HepG2 (cell line): ENCODE results near the gene TMEM255B.

Source experiments
- AFF4 ChIP-seq: sonication (generic); formaldehyde crosslinking; IDR thresholded peaks from 2 replicates; pipeline ENCODE4 v1.4.0; 2020; ENCODE audit warnings: missing genetic modification reagents
- CTCF ChIP-seq: sonication (generic); formaldehyde crosslinking; IDR thresholded peaks from 2 replicates; pipeline ENCODE4 v1.5.0; 2020; ENCODE audit warnings: mild to moderate bottlenecking, missing genetic modification reagents, moderate library complexity
- EP300 ChIP-seq, 3 experiments: sonication (generic) in 1 of 3; formaldehyde crosslinking in 1 of 3; IDR thresholded peaks; 2 replicates each; pipeline versions ENCODE4 v1.5.1 to v1.6.1; 2011 to 2020; ENCODE audit warnings: low read depth in 2 of 3, low read length in 2 of 3, borderline replicate concordance in 1 of 3, improper control_type of control experiment in 1 of 3, mild to moderate bottlenecking in 1 of 3, missing genetic modification reagents in 1 of 3, moderate library complexity in 1 of 3
- HNRNPLL ChIP-seq: fragments of 200-400 bp; formaldehyde crosslinking; IDR thresholded peaks from 2 replicates; pipeline ENCODE4 v1.6.1; 2017; ENCODE audit warnings: mild to moderate bottlenecking, low read depth, low read length; ENCODE audit not compliant: poor library complexity, severe bottlenecking
- NFIB ChIP-seq: sonication (generic); formaldehyde crosslinking; IDR thresholded peaks from 2 replicates; pipeline ENCODE4 v1.9.0; 2021; ENCODE audit warnings: missing genetic modification reagents, mild to moderate bottlenecking, borderline replicate concordance
- PBX3 ChIP-seq: sonication (generic); formaldehyde crosslinking; IDR thresholded peaks from 2 replicates; pipeline ENCODE4 v1.8.1; 2023; ENCODE audit warnings: missing genetic modification reagents, inconsistent platforms, borderline replicate concordance
- PREB ChIP-seq: sonication (generic); formaldehyde crosslinking; IDR thresholded peaks from 2 replicates; pipeline ENCODE4 v1.4.0; 2020; ENCODE audit warnings: missing genetic modification reagents
- SRF ChIP-seq: IDR thresholded peaks from 2 replicates; pipeline ENCODE4 v1.6.1; 2011; ENCODE audit warnings: mild to moderate bottlenecking, low read depth, low read length, moderate library complexity
- USF2 ChIP-seq, 2 experiments: sonication (generic) in 1 of 2; formaldehyde crosslinking in 1 of 2; IDR thresholded peaks; 2 replicates each; pipeline versions ENCODE4 v1.5.1 to v1.6.1; 2011 to 2020; ENCODE audit warnings: borderline replicate concordance in 1 of 2, low read depth in 1 of 2, low read length in 1 of 2, mild to moderate bottlenecking in 1 of 2, missing genetic modification reagents in 1 of 2, moderate library complexity in 1 of 2
- ZEB1 ChIP-seq: IDR thresholded peaks from 2 replicates; pipeline ENCODE4 v1.6.1; 2012; ENCODE audit warnings: mild to moderate bottlenecking, low read depth, inconsistent platforms; ENCODE audit not compliant: insufficient replicate concordance
- ZNF609 ChIP-seq: sonication (generic); formaldehyde crosslinking; IDR thresholded peaks from 2 replicates; pipeline ENCODE4 v1.4.0; 2020; ENCODE audit warnings: mild to moderate bottlenecking, missing genetic modification reagents, borderline replicate concordance
- ZNF768 ChIP-seq: sonication (generic); formaldehyde crosslinking; IDR thresholded peaks from 2 replicates; pipeline ENCODE4 v1.4.0; 2020; ENCODE audit warnings: missing genetic modification reagents

GRCh38 chr13:113806104-113806471 is 47.1 kb downstream of the TMEM255B start:
- TF ChIP-seq EP300 (IDR thresholded peaks at IDR 0.05; ENCODE audit: low read depth in 2 of 2, low read length in 2 of 2): no peak
- TF ChIP-seq EP300 (CRISPR knock-in tag; IDR thresholded peaks at IDR 0.05; ENCODE audit: borderline replicate concordance): no peak
- TF ChIP-seq SRF: no peak
- no peak for TF ChIP-seq PREB (CRISPR knock-in tag)
- no peak for TF ChIP-seq ZNF768 (CRISPR knock-in tag)
- TF ChIP-seq ZEB1: no peak
- no peak for TF ChIP-seq USF2 (IDR thresholded peaks at IDR 0.05; ENCODE audit: low read depth, low read length)
- TF ChIP-seq USF2 (CRISPR knock-in tag; IDR thresholded peaks at IDR 0.05; ENCODE audit: borderline replicate concordance): no peak
- no peak for TF ChIP-seq PBX3 (CRISPR knock-in tag)
- TF ChIP-seq CTCF (CRISPR knock-in tag): no peak
- TF ChIP-seq NFIB (CRISPR knock-in tag): no peak
- TF ChIP-seq AFF4 (CRISPR knock-in tag): no peak
- no peak for TF ChIP-seq HNRNPLL
- TF ChIP-seq ZNF609: no peak
